HG03571 (cell line): ENCODE measurements around the gene LHX5.

Source experiments
- ATAC-seq: cut with Tn5 transposase; IDR thresholded peaks from one replicate; pipeline ENCODE4 v1.9.1; 2021; ENCODE audit not compliant: unreplicated experiment

The LHX5 gene

DNA sequence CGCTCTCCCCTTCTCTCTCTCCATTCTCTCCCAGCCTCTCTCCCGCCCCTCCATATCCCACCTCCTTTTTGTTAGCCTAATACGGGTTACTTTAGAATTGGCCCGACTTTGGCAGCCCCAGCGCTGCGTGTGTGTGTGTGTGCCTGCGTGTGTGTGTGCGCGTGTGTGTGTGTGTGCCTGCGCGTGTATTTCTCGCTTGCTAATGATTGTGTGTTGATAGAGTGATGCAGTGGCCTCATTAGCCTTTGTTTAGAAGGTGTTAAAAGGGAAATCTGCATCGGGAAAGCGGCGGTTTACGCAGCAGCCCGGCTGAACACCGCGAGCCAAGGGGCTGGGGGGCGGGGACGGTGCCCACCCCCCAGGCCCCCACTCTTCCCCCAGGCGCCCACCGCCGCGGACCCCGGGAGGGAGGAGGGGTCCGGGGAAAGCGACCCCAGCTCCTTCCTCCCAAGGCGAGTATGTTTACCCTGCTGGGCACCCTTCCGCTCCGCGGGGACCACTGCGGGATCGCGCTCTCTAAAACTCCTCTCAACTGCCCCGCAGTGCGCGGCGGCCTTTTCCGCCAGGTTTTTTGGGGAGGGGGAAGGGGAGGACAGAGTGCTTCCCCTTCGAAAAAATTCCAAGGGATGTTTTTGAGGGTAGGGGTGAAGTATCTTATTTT lies 6.8 kb upstream of the LHX5 start:
- no peak for ATAC-seq

DNA sequence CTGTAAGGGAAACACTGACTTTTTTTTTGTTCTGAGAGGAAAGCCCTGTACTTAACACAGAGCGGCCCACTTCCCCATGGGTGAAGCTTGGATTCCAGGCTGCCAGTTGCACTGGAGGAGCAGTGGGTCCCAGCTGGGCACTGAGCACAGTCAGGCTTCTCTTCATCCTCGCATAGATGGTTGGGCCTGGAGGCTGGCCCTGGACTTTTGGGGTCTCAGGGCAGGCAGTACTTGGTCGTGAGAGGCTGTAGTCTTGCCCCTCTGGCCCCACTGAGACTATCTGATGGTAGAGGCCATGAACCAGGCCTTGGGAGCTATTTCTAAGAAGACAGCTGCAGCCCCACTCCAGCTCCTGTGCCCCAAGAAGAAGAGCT lies 6.2 kb upstream of the LHX5 start:
- ATAC-seq: no peak

DNA sequence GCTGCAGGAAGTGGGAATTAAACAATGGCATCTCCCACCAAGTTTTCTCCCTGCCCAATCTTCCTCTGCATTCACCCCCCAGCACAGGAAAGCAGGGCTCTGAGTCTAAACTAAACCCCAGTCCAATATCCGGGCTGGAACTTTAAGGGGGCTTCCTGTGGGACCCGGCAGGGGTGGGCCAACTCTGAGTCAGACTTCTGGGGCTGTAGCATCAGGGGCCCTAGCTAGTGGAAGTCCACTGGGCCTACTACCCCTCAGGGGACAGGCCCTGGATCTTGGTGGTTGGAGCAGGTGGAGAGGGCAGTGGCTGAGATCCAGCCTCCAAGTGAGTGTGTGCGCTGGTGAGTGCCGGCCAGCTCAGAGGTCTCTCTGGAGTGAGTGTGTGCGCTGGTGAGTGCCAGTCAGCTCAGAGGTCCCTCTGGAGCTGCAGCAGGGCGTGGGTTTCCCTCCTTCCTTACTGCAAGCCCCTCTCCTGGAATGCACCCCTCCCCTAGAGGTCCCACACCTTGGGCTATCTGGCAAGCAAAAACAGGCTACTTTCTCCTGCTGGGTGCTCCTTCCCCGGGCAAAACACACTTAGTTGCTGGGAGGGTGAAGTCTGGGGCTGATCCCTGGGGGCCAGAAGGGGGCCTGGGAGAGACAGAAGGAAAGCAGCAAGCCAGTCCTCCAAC lies 5.6 kb upstream of the LHX5 start:
- ATAC-seq: no peak

DNA sequence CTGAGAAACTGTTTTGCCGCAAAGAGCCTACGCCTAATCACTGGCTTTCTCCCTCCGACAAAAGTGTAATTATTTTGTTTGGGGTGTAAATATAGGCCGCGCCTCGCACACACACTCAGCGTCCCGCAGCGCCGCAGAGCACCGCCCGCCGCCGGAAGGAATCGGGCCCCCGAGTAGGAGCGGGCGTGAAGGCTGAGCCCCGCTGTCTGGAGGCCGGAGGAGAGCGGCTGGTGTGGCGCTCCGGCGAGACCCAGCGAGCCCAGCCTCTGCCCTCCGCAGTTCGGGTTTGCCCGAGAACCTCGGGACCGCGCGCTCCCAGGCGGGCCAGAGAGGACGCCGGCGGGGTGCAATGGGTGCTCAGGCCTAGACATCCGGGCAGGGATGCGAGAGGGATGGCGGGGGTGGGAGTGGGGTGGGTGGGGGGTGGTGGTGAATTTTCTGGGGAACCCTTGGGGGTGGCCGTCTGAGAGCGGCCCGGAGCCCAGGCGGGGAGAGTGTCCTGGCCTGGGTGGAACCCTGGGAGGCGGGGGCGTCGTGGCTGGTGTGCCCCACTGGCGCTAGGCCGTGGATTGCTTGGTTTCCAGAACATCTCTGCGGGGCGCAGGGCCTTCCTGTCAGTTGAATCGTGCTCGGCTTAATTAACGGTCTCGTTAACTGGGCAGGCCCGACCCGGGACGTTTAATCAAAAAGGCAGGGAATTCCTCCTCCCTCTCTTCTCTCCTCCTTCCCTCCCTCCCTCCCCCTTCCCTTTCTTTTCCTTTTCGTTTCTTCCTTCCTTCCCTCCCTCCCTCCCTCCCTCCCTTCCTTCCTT lies 4.7 kb upstream of the LHX5 start:
- no peak for ATAC-seq

DNA sequence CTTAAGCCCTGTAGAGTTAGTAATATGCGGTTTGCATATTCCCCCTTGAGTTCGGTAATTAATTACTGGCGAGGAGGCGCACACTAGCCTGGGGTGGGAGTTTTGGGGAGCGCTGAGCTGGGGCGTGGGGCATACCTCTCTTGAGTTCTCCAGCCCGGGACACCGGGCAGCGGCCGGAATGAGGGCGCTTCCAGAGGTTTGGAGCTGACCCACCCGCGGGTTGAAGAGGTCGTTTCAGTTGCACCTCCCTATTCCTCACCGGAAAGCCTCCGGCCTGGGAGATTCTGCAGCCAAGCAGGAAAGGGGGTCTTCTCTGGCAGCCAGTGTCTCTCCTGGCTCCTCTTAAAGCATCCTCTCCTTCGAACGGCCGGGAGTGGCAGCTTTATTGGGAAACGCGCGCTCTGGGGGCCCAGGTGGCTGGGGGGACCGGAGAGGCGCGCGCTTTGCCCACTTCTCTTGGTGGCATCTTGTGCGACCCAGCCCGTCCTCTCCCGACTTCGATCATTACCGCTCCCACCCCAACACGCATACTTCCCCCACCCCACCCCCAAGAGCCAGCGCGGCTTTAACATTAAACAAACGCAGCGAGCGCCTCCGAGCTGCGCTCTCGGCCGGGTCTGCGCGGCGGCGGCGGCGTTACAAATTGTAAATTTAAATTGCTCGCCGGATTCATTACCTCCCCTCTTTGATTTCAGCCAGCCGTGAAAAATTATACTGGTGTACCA lies 3.9 kb upstream of the LHX5 start:
- no peak for ATAC-seq

DNA sequence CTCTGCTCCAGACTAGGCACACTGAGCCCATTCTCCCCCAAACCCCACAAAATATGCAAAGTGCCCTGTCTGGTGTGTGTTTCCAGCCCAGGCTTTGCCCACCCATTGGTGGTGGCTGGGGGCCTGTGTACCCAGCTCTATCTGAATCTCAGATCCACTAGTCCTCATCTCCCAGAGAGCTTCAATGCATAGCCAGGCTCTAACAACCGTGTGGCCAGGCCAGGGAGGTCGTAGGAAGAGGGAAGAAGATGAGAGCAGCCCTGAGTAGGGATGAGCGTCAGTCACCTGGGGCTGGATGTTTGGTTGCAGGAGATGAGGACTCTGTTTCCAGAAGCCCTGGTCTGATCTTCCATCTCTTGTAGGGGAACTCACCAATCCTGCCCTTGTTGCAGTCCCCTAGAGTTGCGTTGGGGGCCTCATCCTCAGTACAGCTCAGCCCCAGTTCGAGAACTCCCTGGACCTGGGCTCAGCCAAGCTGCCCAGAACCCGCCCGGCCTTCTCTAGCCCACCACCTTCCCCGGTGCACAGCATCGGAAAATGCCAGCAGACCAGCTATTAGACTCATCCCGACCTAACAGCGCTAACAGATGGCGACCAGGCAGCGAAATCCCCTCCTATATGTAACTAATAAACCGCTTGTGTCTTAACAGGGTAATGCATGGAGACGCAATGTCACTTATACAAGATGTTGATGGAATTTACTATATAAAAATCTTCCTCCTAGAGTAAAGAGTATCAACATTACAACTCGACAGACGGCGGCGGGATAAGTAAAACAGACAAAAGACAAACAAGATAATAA lies 3.2 kb upstream of the LHX5 start:
- ATAC-seq: no peak

DNA sequence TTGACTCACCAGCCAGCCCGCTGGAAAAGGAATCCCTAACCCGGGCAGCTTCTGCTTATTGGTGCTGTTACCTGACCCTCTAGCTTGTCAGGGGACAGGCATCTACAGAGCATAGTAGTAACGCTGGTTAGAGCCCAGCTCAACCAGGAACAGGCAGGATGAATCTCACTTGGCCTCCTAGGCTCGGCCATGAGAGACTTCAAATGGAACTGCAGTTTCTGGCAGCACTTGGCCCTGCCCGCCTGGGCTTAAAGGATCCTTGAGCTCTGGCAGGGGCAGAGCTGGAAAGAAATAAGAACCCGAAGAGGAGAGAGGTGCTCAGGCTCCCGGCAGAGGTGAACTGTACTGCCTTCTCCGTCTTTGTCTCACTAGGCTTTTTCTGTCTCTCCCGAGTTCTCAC lies 2.3 kb upstream of the LHX5 start:
- ATAC-seq: no peak

DNA sequence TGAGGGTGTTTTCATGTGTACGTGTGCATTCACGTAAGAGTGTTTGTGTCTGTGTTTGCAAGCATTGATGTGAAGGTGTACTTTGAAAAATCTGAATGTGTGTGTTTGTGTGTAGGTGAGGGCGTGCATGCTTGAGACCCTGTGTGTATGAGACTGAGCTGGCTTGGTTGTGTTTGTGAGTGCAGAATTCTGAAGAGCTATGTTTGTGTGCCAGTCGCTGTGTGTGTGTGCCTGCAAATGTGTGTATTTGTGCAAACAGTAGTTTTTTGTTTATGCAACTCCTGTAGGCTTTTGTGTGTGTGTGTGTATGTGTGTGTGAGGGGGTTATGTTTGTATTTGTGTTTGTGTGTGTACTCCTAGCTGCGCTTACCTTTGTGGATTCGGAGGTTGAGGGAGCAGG lies 1.7 kb upstream of the LHX5 start:
- no peak for ATAC-seq

DNA sequence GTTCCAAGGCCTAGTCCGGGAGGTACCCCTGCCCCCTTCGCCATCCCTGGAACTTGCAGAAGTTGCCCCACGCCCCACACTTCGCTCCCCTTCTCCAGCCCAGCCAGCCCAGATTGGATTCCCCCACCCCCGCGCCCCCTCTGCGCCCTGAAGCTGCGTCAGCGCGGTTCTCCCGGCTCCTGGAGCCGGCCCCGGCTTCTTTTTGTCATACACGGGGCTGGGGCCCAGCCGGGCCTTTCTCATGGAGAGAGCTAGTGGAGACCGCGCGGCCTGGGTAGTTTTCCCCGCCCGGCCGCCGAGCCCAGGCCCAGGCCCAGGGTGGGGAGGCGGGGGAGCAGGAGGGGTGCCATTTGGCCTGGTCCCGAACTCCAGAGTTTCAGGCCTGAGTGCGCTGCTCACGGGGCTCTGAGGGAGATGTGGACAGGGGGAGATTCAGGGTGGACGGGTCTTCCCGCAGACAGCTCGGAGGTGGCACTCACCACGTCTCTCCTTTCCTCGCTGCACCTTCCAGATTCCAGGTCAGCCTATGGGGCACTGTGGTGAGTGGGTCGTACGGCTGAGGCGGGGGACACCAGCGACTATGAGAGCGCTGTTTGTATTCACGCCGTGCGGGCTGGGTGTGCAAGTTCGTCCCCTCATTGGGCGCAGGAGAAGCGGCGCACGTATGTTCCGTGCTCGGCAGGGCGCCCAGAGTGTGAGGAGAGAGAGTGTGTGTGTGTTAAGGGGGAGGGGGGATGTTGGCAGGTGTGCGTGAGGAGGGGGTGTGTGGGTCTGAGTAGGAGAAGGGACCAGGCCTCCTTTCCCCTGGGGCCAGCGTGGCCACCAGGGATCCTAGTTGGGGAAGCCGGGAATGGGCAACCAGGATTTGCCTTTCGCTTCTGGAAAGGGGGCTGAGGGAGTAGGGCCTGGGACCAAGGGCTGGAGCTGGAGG lies 785 bp upstream of the LHX5 start:
- no peak for ATAC-seq

DNA sequence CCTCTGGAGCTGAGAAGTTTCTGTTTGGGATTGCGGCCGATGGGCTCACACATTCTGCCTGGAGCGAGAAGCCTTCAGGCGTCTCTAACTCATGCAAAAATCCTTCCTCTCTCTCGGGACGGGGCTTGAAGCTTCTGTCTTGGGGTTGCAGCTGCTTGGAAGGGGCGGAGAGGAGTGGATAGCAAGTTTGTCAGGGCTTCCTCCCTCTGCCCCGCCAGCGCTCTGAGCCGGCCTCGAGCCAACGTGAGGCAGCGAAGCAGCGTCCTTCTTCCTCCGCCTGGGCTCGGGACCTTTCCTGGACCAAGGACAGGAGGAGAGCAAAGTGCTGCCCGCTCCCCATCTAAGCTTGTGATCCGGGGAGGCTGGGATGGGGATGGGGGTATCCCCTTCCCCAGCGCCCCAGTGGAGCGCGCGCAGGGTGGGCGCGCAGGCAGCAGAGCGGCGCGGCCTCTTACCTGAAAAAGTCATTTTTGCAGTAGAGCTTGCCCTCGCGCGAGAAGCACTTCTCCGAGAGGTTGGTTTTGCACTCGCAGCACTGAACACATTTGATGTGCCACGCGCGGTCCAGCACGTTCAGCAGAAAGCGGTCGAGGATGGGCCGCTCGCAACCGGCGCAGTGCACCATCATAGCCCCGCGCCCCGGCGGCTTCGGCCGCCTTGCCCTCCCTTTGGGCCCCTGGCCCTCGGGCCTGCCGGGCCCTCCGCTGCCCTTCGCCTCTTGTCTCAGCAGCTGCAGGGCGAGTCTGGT lies 626 bp downstream of the LHX5 start:
- ATAC-seq: no peak

DNA sequence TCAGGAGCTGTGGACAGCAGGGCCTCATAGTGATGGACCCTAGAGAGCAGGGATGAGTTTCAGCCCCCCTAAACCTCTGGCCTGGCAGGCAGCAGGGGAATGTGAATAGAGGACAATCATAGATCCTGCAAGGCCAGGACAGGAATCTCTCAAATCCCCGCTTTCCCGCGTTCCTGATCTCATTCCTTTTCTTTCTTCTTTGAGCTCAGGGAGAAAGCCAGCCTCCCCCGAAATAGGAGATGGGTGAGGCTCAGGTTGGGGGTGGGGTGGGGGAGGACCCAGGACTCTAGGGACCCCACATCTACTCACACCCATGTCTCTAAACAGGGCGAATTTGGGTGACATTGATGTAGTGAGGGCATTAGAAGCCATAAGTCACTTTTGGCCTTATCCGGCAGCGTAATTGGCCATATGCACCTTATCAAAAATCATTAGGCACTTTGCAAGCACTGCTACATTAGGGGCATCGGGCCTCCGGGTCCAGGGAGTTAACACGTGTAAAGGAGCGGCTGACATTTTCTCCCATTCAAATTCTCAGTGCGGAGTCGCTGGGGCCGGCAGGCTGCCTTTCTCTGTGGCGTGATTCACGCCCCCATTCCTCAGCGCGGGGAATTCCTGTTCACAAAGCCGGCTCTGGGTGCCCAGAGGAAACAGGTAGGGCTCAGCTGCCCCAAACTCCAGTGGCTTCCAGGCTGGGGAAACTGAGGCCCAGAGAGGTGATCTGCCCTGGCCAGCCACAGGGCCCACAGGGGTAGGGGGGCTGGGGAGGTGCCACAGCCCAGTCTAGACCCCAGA lies 1.5 kb downstream of the LHX5 start:
- no peak for ATAC-seq

DNA sequence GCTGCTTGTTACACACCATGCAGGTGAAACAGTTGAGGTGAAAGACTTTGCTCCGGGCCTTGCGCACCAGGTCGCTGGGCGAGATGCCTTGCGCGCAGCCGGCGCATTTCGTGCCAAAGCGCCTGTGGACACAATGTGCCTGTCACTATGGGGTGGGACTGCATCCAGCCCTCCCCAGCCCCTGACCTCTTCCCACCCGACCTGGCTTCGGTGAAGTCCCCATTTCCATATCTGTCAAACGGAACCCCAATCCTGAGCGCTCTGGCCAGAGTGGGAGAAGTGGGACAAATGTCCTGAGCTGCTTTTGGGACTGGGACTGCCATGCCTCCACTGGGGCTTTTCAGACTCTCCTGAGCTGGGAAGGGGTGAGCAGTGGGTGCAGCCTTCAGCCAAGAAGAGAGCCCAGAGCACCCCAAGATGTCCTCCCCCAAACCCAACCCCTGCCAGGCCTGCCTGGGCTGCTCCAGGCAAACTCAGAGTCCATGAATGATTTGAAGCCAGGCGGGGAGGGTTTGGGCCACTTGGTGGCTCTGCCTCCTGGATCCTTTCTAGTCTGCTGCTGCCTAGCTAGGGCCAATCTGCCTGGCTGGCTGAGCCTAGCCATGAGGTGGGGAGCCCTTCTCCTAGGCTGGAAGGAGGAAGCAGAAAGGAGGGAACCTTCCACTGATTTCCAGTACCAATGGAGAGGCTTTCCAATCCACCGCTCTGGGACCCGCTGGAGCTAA lies 2.3 kb downstream of the LHX5 start:
- ATAC-seq: no peak

DNA sequence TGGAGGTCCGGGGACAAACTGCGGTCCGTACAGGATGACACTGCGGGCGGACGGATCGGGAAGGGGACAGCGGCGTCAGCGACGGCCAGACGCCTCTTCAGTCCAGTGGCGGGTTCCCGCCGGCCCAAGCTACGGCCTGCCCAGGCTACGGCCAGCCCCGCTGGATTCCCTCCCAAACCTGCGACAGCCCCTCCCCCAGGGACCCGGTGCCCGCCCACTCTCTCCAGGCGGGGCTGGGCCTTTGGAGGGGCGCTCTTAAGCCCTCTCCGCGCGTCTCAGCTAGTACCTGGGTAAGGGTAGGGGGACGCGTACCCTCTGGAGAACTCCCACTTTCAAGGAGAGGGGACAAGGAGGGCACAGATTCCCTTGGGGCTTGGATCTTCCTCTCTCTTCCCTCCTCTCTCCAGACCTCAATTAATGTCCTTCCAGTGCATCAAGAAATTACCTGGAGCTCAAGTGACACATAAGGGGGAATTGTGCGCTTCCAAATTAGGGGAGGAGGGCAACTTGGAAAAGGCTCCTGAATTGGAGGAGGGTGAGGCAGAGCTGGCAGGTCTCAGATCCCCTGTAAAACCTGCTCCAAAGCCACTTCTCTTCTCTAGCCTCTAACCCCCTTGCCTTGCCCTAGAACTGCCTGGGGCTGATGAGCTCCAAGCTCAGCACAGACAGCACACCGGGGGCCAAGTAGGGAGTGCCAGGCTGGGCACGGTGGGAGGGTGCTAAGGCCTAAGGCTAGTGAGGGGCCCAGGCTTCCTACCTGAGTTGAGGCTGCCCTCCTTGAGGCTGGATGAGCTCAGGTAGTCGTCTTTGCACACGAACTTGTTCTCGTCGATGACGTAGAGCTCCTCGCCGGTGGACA lies 3.1 kb downstream of the LHX5 start:
- ATAC-seq: no peak

DNA sequence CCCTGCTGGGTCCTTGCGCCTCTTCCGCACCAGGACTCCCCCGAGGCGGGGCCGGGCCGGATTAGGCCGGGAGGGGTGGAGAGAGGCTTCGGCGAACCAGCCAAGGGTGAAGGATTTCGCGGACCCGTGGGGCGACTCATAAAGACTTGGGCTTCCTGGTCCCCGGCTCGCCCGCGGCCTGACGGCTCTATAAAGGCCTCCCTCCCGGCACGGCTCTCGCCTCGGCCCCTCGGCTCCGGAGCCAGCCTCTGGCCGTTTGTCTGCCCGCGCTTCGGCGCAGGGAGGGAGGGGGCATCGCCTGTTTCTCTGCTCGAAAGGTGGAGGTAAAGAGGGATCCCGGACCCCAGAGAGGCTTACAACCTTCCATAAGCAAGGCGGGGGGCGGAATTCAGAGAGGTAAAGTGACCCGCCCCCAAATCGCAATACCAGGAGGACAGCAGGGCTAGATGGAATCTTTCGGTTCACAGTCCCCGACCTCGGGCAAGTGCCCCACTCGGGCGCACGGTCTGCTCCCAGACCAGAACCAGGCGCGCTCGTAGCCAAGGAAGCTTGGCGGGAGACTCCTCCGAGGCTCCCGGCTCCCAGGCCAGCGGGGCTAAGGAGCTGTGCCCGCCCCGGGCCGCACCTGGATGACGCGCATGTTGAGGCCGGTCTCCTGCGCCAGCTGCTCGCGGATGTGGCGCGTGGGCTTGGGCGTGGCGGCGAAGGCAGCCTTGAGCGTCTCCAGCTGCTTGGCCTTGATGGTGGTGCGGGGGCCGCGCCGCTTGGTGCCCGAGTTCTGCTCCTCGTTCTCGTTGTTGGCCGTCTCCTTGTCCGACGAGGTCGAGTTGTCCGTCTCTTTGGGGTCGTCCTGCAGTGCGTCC lies 3.9 kb downstream of the LHX5 start:
- no peak for ATAC-seq

DNA sequence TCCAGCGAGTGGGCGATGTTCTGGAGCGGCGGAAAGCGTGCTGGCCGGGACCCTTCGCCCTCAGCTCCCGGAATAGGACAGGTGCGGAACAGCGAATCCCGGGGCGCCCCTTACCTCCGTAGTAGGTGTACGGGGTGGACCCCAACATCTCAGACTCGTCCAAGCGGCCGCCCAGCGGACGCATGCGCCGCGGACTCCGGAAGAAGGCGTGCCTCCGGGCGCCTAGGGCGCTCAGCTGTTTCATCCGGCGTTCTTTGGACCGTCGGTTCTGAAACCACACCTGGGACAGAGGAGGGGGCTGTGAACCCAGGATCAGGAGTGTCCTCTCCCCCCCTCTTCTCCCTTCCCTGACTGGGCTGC lies 4.5 kb downstream of the LHX5 start:
- ATAC-seq: no peak
